Omental fat pad (tissue), 4 donors: ENCODE measurements around the gene PPP1R2C. TPM values are rescaled to one million over a fixed set of nuclear protein-coding genes. Genes with fewer than 3 reads are reported as not detected.

Experiments used
- ATAC-seq: fragments of 150-250 bp; one replicate; pipeline ENCODE4 v1.9.1; 2016; ENCODE audit warnings: mild to moderate bottlenecking, moderate library complexity; ENCODE audit not compliant: low FRiP score
- DNase-seq: peaks from one replicate; pipeline ENCODE4 v3.0.0-alpha.2; 2019; ENCODE audit warnings: low spot score
- total RNA-seq, 4 donors: library from RNA; depleted of rRNA; stranded (reverse); fragments of >200 nt; gene quantifications; one replicate each; pipeline ENCODE4 v1.1.0, GENCODE V29; 2016
- TF ChIP-seq, protein P1 (sequence below), 3 donors: fragments of 450-650 bp; IDR thresholded peaks; one replicate each; pipeline ENCODE4 v1.5.1; 2016 to 2017; ENCODE audit warnings: antibody characterized with exemption in 3 of 3, mild to moderate bottlenecking in 3 of 3, moderate library complexity in 2 of 3

PPP1R2C gene
- total RNA-seq, 4 donors from 2014 or later: not detected

DNA sequence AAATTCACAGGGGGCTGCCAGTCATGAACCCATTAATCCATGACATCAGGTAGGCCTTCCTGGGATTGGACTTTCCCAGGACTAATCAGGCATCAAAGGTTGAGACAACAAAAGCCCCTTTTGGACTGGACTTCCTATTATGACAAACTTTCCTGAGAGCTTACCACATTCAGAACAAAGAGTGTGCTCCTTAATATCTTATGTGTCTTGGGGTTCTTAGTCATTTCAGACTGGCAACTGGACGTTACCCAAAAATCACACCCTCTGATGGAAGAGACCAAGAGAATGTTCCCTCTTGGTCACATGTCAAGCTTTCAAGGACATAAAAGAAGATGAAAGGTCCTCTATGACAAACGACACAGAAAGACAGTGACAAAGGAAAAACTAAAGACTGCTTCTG is 31.6 kb upstream of the PPP1R2C start:
- TF ChIP-seq, protein P1, sequence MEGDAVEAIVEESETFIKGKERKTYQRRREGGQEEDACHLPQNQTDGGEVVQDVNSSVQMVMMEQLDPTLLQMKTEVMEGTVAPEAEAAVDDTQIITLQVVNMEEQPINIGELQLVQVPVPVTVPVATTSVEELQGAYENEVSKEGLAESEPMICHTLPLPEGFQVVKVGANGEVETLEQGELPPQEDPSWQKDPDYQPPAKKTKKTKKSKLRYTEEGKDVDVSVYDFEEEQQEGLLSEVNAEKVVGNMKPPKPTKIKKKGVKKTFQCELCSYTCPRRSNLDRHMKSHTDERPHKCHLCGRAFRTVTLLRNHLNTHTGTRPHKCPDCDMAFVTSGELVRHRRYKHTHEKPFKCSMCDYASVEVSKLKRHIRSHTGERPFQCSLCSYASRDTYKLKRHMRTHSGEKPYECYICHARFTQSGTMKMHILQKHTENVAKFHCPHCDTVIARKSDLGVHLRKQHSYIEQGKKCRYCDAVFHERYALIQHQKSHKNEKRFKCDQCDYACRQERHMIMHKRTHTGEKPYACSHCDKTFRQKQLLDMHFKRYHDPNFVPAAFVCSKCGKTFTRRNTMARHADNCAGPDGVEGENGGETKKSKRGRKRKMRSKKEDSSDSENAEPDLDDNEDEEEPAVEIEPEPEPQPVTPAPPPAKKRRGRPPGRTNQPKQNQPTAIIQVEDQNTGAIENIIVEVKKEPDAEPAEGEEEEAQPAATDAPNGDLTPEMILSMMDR (IDR thresholded peaks at IDR 0.05): no peak
- DNase-seq: no peak
- ATAC-seq: no peak

DNA sequence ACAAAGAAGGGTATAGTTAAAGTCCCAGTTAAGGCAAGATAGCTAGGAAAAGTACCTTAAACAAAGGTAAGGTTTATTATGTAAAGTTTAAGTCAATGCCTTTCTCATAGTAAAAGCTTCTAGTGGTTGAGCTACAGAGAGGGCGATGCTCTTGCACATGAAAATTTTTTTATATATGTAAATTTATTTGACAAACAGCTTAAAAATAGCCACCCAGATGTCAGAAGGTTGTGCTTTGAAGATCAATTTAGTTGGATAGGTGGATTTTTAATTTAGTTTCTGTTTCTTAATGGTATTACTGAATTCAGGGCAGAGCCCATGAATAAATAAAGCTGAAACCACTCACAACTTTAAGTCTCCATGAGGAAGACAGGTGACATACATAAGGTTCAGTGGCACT is 29.4 kb upstream of the PPP1R2C start:
- ATAC-seq (no peak), DNase-seq (no peak)
- TF ChIP-seq, protein P1 (IDR thresholded peaks at IDR 0.05): no peak

DNA sequence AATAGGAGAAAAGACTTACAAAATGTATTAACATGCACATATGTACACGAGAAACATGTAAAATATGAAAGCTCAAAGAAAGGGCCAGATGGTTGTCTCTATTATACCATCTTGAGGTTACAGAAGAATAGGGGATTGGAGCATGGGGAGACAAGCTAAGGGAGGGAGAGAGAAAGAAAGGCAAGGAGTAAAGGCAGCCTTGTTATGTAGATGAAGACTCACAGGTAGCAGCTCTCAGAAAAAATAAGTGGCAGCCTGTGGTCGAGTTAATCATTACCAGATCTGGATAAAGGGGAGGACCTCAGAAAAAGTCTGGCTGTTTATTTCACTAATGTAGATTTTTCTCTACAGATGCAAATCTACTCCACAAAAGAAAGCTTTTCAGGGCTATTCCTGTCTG is 26.6 kb upstream of the PPP1R2C start:
- TF ChIP-seq, protein P1 (IDR thresholded peaks at IDR 0.05): no peak
- no peak for ATAC-seq

DNA sequence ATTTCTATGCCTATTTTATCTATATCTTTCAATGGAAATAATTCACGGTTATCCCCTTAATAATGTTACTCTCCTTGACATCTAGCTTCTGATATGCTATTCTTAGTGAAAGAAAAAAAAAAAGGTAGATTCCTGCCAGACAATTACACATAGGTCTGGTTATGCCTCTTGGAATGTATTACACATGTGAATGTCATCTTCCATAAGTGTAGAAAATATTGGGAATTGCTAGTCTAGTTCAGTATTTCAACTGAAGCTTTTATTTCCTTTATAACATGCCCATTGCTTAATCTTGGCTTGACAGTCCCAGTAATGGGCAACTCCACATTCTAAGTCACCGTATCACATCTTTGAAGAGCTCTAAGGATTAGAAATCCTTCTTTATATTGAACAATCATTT is 25.4 kb upstream of the PPP1R2C start:
- no peak for DNase-seq
- TF ChIP-seq, protein P1 (IDR thresholded peaks at IDR 0.05): no peak
- no peak for ATAC-seq

More for the DNA sequence above, 26.6 kb upstream of the PPP1R2C start:
- no peak for DNase-seq

DNA sequence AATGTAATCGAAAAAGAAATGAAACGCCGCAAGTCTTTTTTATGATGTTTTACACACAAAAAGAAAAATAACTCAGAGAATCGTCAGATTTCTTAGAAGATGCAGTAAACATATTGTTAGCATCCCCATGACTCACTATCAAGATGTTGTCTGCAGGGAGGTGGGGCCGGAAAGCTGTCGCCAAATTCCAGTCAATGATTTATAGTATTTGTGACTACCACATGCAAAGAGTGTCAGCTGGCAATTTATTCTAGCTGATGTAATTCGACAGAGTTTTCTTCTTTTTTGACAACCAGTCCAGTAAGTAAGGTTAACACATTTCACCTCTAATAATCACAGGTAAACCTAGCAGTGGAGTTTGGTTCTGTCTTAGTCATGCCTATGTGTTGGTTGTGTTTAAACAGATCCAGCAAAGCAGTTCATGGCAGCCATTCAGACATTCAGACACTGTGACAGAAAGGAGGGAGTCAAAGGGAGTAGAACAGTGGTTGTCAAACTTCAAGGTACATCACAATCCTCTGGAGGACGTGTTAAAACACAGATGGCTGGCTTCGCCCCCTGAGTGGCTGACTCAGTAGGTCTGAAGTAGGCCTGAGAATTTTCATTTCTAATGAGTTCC is 19.8 kb upstream of the PPP1R2C start:
- ATAC-seq: no peak
- TF ChIP-seq, protein P1 (IDR thresholded peaks at IDR 0.05): no peak

DNA sequence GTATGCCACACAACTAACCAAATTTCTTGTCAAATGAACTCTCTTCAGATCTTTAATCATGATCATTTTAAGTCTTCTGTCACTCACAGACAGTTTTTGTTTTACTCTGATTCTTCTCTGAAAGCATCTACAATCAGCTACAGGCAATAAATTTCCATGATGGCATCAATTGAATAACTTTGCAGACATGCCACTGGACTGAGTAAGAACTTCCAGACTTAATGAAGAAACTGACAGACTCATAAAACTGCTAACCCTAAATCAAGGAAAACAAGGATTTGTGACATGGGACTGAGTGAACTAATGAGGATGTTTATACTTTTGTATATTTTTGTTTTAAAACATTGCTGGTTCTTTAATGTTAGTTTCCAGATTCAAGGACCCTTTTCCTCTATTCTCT is 5.5 kb upstream of the PPP1R2C start:
- TF ChIP-seq, protein P1 (IDR thresholded peaks at IDR 0.05): no peak
- DNase-seq (no peak), ATAC-seq (no peak)

More for the DNA sequence above, 19.8 kb upstream of the PPP1R2C start:
- DNase-seq: no peak

DNA sequence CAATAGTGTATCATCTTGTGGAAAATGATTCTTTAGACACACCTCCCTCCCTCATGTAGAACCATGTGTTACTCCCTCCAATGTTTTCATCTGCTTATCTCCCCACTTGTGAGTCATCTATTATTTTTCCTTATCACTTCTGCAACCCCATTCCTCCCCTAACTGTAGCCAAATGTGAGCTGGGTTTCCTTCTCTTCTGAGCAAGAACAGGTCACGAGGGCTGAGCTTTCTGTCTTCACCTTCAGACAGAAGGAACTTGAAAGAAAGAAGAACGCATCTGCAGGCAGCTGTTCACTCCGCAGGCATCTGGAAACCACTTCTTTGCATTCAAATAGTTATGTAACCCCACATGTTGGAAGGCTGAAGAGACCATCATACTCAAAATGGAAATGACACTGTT is 1.8 kb downstream of the PPP1R2C start:
- TF ChIP-seq, protein P1 (IDR thresholded peaks at IDR 0.05): no peak
- DNase-seq: no peak
- ATAC-seq: no peak
